ENCODE results near the gene TMEM220. TPM values are rescaled to one million over a fixed set of nuclear protein-coding genes. Genes with fewer than 3 reads are reported as not detected.

TMEM220 gene
- total and polyA plus RNA-seq, 2 of the 4 experiments (the other 2 are of a cell fraction), result 1.1 to 1.9 TPM

- POLR2A ChIA-PET (ENCODE audit: unreplicated experiment), result no interaction called here
- in situ Hi-C loops (cut with MboI; ENCODE audit: low sequenced_read_pairs) (no loop called here), intact Hi-C loops (cut with micrococcal nuclease) (no loop called here), dilution Hi-C loops (cut with HindIII; ENCODE audit: low sequenced_read_pairs, unreplicated experiment) (no loop called here)
- TF ChIP-seq RFX5 (IDR thresholded peaks at IDR 0.05; ENCODE audit: low read depth, low read length) (no peak), MAFK (IDR thresholded peaks at IDR 0.05; ENCODE audit: low read depth, low read length) (no peak), MAZ (IDR thresholded peaks at IDR 0.05; ENCODE audit: borderline replicate concordance, low read depth, low read length) (no peak), CEBPB (IDR thresholded peaks at IDR 0.05; ENCODE audit: low read depth, low read length) (no peak), SMC3 (IDR thresholded peaks at IDR 0.05; ENCODE audit: low read depth, low read length) (no peak)
- H3K4me2 ChIP-seq (ENCODE audit: low read depth, low read length), result no peak overlapping the region
- H3K4me1 ChIP-seq (ENCODE audit: control insufficient read depth, insufficient read depth, low read length), result no peaks in the 10 kb centered on the region
- CTCF ChIA-PET, result no interaction called here
- no peak overlapping the region for H3K23ac ChIP-seq (ENCODE audit: low read depth, low read length)
- no peaks in the 10 kb centered on the region for H3K9me1 ChIP-seq (ENCODE audit: insufficient read depth, low read length)
- H2BK20ac ChIP-seq (ENCODE audit: low read depth, low read length), result no peak overlapping the region
- no peak overlapping the region for H4K5ac ChIP-seq (ENCODE audit: low read depth, low read length)
- H3K27me3 ChIP-seq (ENCODE audit: control insufficient read depth, insufficient read depth, low read length), result no peaks in the 10 kb centered on the region
- no peaks in the 10 kb centered on the region for H3K36me3 ChIP-seq (ENCODE audit: control insufficient read depth, insufficient read depth, low read length)
- H3K4ac ChIP-seq (ENCODE audit: low read depth, low read length), result no peak overlapping the region
- H3K56ac ChIP-seq (ENCODE audit: extremely low read depth, insufficient read depth, low read length), result no peak overlapping the region
- H3K4me3 ChIP-seq (ENCODE audit: insufficient read depth, low read depth, low read length), result no peak overlapping the region
- no peaks in the 10 kb centered on the region for H4K20me1 ChIP-seq (ENCODE audit: insufficient read depth, low read length)
- no peak overlapping the region for H2AK5ac ChIP-seq (ENCODE audit: low read depth, low read length)
- WGBS, 2 experiments (ENCODE audit: extremely low coverage in 2 of 2, insufficient read length in 1 of 2), result 83% methylated on average over 1 of the region's 4 CpGs; no CpG with 5 or more reads in 1 of the 2 experiments
- H4K8ac ChIP-seq (ENCODE audit: low read depth in 2 of 2, low read length in 2 of 2), result no peak overlapping the region
- H4K91ac ChIP-seq (ENCODE audit: insufficient read depth, low read depth, low read length), result no peak overlapping the region
- no peak overlapping the region for H2AFZ ChIP-seq (replicated peaks; ENCODE audit: low read length, poor library complexity)
- no peak overlapping the region for H2BK5ac ChIP-seq (ENCODE audit: low read depth, low read length, poor library complexity, severe bottlenecking)
- H3K27ac ChIP-seq (ENCODE audit: insufficient read depth, low read length), result no peak overlapping the region
- ATAC-seq (ENCODE audit: low read depth), result no peak
- DNase-seq, result no peak
- no TSS peak for BruUV-seq (replicated peaks)
- H3K9ac ChIP-seq (ENCODE audit: low read depth, low read length), result no peak overlapping the region
- H3K14ac ChIP-seq (replicated peaks; ENCODE audit: low read depth, low read length), result no peak overlapping the region
- no peak overlapping the region for H2AK9ac ChIP-seq (replicated peaks; ENCODE audit: low read depth, low read length, poor library complexity)
- no peaks in the 10 kb centered on the region; the same call in 1 of the 2 replicates for H3K9me3 ChIP-seq (ENCODE audit: control insufficient read depth, insufficient read depth, low read length)
- H3K79me1 ChIP-seq (ENCODE audit: low read depth in 1 of 2, low read length in 2 of 2), result no peaks in the 10 kb centered on the region
- H2BK15ac ChIP-seq (ENCODE audit: low read depth, low read length), result no peak overlapping the region
- no peak overlapping the region for H2BK120ac ChIP-seq (ENCODE audit: low read depth, low read length)
- no peak overlapping the region for H3K18ac ChIP-seq (ENCODE audit: low read depth, low read length)
Observed at GRCh38 chr17:10767232-10767631, 37.4 kb upstream of the TMEM220 start.

All from IMR-90 (cell line).